Gastrocnemius medialis (tissue), 4 donors: Measurements from ENCODE around the gene PFDN1.

Experiments
- CTCF ChIP-seq, 5 experiments: fragments of 450-650 bp in 3 of 5; fragments of 200-600 bp in 2 of 5; sonication (generic) in 2 of 5; IDR thresholded peaks in 4 of 5; conservative IDR thresholded peaks in 1 of 5; 1 replicate in 4 of 5; 2 replicates in 1 of 5; pipeline ENCODE4 v1.5.1; 2016 to 2019; ENCODE audit warnings: antibody characterized with exemption in 5 of 5, mild to moderate bottlenecking in 3 of 5, moderate library complexity in 3 of 5
- POLR2A ChIP-seq, 2 donors: fragments of 450-650 bp; IDR thresholded peaks; one replicate each; pipeline ENCODE4 v1.6.1; 2017; ENCODE audit warnings: antibody characterized with exemption in 2 of 2, mild to moderate bottlenecking in 2 of 2, moderate library complexity in 2 of 2

GRCh38 chr5:140258873-140259272, 44.0 kb downstream of the PFDN1 start:
- TF ChIP-seq POLR2A (IDR thresholded peaks at IDR 0.05) = no peak
- TF ChIP-seq CTCF (IDR thresholded peaks at IDR 0.05 in 4 of 5, conservative IDR thresholded peaks at IDR 0.05 in 1 of 5) = no peak
